ENCODE measurements around the gene CNDP2.

DNA sequence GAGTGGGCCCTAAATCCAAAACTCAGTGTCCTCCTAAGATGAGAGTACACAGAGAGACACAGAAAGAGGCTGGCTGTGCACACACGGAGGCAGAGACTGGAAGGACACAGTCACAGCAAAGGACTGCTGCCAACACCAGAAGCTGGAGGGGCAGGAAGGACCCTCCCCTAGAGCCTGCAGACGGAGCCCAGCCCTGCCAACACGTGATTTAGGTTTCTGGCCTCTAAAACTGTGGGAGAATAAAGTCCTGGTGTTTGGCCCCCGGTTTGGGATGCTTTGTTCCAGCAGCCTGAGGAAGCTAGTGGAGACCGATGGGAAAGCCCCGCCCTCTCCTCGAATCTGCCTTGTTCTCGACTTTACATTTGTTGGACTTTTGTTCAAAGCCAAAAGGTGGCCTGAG lies 48.7 kb downstream of the CNDP2 start:
- TF ChIP-seq, protein P1, sequence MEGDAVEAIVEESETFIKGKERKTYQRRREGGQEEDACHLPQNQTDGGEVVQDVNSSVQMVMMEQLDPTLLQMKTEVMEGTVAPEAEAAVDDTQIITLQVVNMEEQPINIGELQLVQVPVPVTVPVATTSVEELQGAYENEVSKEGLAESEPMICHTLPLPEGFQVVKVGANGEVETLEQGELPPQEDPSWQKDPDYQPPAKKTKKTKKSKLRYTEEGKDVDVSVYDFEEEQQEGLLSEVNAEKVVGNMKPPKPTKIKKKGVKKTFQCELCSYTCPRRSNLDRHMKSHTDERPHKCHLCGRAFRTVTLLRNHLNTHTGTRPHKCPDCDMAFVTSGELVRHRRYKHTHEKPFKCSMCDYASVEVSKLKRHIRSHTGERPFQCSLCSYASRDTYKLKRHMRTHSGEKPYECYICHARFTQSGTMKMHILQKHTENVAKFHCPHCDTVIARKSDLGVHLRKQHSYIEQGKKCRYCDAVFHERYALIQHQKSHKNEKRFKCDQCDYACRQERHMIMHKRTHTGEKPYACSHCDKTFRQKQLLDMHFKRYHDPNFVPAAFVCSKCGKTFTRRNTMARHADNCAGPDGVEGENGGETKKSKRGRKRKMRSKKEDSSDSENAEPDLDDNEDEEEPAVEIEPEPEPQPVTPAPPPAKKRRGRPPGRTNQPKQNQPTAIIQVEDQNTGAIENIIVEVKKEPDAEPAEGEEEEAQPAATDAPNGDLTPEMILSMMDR (IDR thresholded peaks at IDR 0.05 in 4 of 5, conservative IDR thresholded peaks at IDR 0.05 in 1 of 5), result no peak
- no peak for TF ChIP-seq POLR2A (IDR thresholded peaks at IDR 0.05)
